ENCODE results near the gene BASP1.
"Not testable (repeated sequence)": the region's sequence is repeated elsewhere in the genome, so short reads cannot be mapped to it uniquely, and the experiment has no call there.

The BASP1 gene

DNA sequence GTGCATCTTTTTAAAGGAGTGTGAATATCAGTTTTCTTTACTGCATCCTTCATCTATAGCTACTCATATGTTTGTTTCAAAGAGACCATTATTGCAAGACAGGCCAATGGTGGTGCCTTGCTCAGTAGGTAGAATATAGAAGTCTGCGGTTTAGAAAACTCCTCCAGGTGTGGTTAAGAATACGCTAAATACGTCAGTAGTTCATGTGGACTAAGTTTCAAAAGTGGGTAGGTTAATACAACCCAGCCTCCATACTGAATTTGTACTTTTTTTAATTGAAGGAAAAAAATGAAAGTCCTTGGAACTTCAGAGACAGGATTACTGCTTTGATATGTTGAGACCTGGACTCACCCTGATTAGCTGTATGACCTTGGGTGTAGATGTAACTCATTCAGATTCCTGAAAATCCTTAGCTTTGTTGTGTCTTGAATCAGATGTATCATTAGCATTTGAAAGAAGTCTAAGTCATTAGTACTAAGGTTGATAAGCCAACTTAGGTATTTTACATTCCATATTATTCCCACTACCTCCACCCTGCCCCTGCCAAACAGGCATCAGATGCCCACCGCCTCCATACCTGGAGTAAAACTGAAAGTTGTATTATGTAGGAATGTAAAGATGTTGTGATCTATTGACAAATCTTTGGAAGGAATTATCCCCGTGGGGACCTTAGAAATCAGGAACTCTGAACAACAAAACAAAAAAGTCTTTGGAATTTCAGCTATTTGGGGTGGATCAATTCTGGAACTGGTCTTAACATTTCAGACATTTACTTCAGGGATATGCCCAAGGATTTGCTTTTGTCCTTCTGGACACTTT, 6.1 kb downstream of the BASP1 start:
- DNase-seq (ENCODE audit: low spot score): no peak

DNA sequence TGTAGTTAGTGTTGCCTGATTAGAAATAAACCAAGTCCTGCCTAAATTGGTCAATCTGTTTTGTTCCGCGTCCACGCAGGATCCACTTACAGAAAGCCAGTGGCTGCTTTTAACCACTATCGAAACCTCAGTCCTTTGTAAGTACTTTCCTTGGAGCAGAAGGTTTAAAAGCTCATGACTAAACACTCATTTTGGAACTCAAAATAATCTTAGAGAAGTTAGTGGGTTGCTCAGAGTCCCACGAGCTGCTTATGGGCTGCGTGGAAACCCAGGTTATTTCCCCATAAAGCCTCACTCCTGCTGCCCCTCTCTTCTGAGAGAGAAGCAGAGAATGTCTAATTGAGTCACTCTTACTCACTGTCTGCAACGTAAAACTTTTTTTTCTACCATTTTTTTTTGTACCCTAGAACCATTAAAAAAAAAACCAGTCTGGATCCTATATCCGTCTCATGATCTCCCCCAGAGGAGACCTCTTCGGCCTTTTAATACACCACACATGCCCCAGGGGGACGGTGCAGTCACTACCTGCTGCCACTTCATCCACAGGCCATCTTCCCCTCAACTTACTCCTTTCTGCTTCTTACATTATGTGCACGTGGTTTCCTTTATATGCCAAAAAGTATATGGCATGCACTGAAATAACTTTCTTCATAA, 7.6 kb downstream of the BASP1 start:
- no peak for DNase-seq (ENCODE audit: low spot score)

DNA sequence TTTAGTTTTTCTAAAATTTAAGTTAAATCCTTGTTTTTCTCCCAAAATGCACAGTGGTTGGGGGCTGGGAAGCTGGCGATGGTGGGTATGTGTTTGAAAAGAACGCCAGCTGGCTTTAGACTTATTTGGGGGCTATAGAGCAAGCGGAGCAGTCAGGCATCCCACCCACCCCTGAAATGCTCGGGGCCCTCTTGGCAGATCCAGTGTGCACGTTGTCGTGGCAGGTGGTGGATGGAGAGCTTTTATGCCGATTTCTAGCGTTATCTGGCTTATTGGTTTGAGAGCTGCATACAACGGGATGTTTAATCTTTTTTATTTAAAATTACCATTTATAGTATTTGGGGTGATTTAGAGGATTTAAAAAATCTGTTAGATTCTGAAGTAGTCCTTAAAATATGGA, 8.1 kb downstream of the BASP1 start:
- no peak for DNase-seq (ENCODE audit: low spot score)

DNA sequence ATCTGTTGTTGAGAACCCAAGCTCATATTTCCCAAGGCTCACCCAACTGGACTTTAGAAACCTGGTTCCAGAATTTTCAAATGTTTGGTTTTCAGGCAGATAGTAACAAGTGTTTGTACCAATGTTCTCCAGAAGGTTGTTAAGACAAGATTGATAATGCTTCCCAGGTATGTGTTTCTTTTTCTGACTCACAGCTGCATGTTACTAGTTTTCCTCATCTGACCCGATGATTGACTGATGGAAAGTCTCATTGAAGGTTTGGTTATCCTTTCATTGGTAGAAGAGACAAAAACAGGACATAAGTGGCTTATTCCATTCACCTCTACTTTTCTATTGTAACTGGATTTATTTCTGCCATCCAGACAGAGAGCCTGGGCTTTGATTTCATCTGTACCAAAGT, 10.4 kb downstream of the BASP1 start:
- DNase-seq (ENCODE audit: low spot score): no peak

DNA sequence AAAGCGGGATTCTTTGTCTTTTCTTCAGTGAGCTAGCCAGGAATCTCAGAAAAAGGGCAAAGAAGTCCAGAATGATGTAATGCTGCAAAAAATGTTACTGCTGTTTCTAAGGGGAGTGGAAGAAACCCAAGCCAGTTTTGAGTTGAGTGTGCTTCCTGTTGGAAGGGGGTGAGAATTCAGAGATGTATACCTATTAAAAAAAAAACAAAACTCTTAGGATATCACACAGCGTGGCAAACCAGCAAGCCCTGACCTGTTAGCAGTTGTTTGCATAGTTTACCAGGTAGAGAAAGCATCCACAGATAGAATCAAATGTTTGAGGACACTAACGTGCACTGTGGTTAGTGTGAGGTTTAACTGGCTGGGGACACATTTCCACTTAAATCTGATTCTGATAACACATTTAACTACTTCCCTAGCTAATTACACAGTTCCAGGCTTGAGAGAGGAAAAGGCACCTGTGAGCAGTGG, 11.4 kb downstream of the BASP1 start:
- DNase-seq (ENCODE audit: low spot score): no peak

DNA sequence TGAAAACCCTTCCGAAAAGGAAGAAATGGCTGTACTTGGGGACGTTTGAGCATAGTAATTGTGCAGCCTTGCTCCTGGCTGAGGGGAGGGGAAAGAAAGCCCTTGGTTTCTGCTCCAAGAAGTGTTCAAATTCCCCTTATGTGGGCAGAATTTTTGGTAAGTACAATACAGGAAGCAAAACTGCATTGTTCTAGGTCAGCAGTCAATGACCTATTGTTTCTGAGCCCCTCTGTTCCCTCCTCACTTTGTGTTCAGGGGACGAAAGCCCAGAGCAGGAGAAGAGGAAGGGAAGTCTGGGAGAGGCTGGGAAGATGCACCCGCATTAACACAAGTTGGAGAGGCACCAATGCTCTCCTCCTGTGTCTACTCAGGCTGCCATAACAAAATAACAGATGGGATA, 11.9 kb downstream of the BASP1 start:
- no peak for DNase-seq (ENCODE audit: low spot score)

DNA sequence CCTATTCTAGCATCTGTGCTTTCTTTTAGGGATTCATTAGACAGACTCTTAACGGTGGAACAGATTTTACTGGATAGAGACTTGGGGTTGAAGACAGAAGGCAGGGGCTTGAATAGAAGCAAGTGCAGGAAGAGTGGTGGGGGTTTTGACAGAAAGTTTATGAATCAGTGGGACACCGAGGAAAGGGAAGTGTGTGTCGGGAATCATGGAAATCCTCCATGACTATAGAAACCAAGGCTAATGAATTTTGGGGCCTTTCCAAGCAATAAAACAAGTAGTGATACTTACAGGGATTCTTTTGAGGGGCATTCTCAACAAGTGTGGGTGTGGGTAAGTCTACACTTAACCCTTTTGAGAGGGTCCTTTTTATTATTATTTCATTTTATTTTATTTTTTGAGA, 12.8 kb downstream of the BASP1 start:
- DNase-seq (ENCODE audit: low spot score): no peak

DNA sequence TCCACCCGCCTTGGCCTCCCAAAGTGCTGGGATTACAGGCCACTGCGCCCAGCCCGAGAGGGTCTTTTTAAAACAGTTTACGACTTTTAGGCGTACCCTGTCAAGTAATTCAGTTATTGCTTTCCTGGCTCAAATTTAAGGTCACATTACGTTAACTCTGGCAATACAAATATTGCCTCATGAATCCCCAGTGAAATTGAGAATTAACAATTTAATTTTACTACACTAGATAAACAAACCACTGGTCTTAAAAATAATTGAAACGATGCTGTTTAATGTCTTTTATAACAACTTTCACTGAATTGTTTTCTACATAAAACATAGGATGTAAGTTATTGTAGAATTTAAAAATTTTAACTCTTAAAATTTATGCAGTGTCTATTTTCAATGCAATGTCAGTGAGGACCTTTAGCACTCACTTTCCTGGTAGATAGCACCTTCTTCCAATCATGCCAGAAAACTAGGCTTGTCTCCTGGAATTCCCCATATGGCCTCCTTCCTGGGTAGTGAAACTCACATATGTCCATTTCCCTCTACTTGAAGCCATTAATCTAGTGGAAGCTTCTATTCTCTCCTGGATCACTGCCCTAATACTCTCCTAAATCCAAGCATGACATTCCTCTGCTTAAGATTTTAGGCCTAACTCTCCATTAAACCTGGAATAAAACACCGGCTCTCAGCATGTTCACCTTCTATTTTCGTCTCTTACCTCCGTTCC, 13.5 kb downstream of the BASP1 start:
- DNase-seq (ENCODE audit: low spot score): no peak

DNA sequence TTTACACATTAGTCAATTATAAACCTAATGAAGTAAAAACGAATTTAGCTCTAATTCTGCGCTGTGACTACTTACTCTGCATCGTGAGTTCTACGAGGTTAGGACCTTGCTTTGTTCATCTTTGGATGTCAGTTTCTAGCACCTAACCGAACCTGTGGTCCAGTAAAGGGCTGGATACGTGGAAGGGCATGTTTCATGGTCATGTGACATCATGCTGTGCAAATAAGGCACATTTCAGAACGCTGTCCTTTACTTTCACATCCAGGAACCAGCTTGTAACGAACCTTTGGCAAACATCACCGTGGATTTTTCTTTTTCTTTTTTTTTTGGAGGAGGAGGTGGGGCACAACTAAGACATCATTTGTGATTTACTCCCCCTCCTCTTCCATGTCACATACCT, 15.0 kb downstream of the BASP1 start:
- no peak for DNase-seq (ENCODE audit: low spot score)

DNA sequence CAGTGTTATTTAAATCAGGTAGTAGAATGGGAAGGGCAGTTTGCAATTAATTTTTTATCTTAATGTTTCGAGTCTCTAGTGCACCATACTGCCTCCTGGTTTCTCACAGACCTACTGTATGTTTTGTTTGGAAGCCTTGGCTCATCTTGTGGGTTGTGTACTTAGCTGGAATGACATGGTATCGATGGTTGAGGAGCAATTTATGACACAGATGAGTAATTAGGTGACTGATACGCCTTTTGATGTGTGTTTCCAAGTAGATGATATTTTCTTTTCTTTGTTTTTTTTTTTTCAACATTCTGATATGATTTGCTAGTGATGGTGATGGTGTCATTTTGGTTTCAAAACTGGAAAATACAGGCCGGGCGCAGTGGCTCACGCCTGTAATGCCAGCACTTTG, 16.1 kb downstream of the BASP1 start:
- DNase-seq (ENCODE audit: low spot score): no peak

DNA sequence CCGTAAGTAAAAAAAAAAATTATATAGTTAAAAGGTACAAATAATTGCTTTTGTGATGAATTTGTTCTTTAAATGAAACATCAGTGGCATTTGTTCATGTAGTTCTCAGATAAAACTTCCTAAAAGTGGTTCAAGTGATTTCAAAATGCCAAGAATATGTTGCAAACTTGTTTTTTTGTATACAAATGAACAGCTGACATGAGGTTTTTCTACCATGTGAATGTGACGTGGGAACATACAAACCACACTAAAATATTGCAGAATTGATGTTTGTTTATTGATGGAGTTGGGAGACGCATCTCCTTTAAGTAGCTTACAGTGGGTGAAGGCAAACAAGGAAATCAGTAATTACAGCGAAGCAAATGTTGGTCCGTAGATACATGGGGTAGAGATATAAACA, 16.9 kb downstream of the BASP1 start:
- DNase-seq (ENCODE audit: low spot score): no peak

DNA sequence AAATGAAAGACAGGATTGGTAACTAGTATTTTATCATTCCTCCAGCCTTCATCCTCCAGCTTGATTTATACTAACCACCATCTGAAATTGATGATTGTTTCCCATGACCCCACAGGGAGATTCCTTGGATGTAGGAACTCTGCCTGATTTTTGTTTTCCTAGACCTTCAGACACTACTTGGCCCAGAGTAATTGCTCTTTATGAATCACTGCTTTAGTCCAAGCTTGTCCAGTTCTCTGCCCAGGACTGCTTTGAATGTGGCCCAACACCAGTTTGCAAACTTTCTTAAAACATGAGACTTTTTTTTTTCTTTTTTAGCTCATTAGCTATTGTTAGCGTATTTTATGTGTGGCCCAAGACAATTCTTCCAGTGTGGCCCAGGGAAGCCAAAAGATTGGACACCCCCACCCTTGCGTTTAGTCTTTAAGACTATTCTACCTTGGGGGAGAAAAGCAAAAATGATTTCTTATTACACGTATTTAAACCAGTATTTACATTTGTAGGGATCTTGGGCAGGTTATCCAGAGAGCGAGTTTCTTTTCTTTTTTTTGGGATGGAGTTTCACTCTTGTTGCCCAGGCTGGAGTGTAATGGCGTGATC, 18.4 kb downstream of the BASP1 start:
- DNase-seq (ENCODE audit: low spot score): no peak

DNA sequence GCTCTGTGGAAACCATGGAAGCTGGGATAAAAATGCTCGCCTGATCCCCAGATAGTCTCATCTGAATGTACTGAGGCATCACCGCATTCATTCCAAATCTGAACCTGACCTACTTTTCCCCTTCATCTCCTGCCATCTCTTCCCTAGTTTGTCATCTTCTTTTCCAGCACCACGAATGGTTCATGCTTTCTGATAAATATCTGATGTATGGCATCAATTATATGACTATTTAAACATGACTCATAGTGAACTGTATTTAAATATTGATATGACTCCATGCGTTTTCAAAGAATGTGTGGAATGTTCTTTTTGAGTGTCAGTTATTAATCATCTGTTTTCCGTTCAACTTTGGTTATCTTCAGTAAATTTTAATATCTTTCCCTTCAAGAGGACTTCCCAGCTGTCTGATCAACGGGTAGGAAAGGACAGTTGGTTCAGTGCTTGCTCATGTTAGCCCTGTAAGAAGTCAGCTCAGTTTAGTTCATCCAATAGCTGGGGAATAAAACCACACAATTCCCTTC, 21.1 kb downstream of the BASP1 start:
- DNase-seq (ENCODE audit: low spot score): no peak

DNA sequence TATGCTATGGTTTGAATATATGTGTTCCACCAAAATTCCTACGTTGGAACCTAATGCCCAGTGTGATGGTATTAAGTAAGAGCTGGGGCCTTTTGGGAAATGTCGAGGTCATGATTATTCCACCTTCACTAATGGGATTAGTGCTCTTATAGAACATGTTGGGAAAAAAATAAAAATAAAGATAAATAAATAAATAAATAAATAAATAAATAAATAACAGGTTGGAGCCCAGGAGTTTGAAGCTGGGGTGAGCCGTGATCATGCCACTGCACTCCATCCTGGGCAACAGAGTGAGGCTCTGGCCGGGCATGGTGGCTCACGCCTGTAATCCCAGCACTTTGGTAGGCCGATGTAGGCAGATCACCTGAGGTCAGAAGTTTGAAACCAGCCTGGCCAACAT, 22.5 kb downstream of the BASP1 start:
- DNase-seq (ENCODE audit: low spot score): no peak

DNA sequence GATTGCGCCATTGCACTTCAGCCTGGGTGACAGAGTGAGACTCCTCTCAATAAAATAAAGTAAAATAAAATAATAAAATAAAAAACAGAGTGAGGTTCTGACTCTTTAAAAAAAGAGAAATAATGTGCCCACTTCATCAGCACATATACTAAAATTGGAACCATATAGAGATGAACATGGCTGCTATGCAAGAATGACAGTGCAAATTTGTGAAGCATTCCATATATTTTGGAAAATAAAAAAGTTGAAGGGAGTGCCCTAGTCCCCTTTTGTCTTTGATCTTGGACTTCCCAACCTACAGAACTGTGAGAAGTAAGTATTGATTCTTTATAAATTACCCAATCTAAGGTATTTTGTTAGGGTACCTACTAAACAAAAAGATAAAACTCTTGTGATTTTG, 23.1 kb downstream of the BASP1 start:
- DNase-seq (ENCODE audit: low spot score): no peak

DNA sequence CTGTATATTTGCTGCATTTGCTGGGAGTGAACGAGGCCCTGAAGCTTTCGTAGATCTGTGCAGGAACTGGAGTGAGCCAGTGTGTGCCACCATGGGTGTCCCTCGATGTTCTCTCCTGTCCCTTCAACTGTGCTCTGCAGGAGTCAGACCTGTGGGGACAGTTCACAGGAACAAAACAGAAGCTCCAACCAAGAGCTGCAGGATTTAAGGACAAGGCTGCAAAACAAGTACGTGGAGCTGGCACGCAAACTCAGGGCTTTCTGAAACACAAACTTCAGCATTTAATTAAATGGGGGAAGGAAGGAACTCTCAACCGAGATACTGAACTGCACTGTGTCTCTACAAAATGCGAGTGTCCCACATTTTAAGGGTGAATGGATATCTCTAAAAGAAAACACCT, 24.2 kb downstream of the BASP1 start:
- DNase-seq (ENCODE audit: low spot score): no peak

DNA sequence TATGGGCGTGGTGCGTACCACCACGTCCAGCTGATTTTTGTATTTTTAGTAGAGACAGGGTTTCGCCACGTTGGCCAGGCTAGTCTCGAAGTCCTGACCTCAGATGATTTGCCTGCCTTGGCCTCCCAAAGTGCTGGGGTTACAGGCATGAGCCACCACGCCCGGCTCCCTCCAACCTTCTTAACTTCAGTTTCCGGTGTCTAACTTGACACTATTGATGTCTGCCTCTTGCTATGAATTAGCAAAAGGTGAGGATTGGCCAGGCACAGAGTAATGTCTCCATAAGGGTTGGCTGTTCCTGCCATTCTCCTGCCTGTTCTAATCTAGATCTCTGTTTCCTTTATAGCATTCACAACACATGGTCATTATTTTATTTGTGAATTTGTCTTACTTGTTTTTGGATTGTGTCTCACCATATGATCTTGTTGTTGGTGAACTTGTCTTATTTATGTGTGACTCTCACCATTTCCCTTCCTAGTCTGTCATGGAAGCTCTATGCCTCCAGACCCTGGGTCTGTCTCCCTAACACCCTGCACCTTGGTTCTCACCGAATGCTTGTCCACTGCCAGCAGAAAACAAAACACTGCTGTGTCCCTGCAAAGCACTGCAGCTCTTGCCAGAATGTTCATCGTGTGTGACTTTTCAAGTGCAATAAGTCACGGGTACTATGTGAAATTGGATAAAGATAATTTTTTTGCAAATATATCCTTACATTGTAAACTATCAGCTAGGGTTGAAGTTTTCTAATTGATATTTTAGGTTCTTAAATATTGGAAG, 26.0 kb downstream of the BASP1 start:
- no peak for DNase-seq (ENCODE audit: low spot score)

DNA sequence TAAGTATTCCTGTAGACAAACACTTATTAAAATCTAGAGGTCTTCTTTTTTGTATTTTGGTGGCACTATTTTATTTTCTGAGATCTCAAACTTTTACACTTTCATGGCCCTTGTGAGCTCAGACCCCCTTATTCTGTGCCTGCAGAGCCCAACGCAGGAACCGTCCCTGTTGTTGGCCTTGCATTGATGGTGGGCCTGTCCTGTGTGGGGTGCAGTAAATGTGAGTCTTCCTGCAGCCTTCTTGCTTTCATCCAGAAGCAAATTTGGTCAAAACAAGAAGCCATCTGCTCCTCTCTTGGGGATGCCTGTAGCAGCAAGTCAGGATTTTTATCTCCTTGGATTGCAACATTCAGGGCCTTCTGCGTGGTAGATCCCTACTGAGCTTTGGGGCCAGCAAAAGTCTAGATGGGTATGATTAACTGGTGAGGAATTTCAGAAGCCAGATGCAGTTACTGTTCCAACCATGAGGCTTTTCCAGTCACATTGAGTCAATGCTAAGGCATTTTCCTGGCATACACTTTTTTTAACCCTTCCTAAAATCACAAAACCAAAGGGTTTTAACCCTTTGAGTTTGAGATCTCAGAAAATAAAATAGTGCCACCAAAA, 31.7 kb downstream of the BASP1 start:
- peak; percentile 37 for DNase-seq (ENCODE audit: low spot score)

DNA sequence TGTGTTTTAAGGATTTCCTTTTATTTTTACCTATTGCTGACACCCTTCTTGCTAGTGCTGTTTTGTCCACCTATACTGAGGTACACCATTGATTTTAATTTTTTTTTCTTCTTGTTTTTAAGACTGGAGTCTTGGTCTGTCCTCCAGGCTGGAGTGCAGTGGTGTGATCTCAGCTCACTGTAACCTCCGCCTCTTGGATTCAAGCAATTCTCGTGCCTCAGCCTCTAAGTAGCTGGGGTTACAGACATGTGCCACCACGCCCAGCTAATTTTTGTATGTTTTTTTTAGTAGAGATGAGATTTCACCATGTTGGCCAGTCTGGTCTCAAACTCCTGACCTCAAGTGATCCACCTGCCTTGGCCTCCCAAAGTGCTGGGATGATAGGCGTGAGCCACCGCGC, 32.4 kb downstream of the BASP1 start:
- not testable (repeated sequence) for DNase-seq (ENCODE audit: low spot score)

DNA sequence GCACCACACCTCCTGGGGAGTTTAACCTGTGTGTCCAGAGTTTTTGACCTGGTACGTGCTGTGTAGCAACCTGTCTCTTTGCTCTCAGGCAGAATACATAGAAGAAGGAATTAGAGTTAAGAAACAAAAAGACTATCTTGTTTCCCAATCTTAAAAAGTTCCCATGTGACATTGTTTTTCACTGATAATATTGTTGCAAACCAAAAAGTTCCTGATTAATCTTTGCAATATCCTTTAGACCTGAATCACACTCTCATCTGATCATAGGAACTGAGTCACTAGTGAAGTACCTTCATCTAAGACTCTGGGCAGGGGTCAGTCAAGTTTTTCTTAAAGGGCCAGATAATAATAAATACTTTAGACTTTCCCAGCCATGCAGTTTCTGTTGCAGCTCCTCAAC, 35.1 kb downstream of the BASP1 start:
- DNase-seq (ENCODE audit: low spot score): no peak

DNA sequence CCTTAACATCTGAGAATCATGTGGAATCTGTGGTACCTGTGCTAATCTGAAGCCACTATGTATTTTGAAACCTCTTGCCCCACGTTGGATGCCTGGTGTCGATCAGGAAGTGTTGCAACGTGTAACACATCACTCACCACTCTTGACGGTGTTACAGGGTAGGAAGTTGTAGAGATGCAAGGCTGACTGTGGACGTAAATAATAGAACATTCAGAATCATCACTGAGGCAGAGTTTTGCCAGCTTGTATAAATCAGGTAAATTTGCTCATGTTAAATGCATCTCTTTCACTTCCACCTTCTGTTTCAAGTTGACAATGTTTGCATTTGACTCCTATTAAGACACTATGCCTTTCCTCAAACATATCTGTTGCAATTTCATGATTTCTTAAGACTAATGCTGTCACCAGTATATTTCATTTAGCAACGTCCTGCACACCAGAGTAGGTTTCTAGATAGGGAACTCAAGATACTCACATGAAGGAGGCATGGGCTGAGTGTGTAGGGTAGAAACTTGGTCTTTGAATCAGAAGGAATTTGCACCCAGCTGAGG, 38.1 kb downstream of the BASP1 start:
- no peak for DNase-seq (ENCODE audit: low spot score)
